Endothelial cell of umbilical vein (primary cell): ENCODE measurements around the gene CMTM3.

Experiments used
- EZH2 ChIP-seq: IDR thresholded peaks from 2 replicates; pipeline ENCODE4 v1.6.1; 2012; ENCODE audit warnings: borderline replicate concordance, low read depth, mild to moderate bottlenecking, moderate library complexity, low read length, inconsistent platforms; ENCODE audit not compliant: severe bottlenecking
- POLR2AphosphoS5 ChIP-seq: IDR thresholded peaks from 2 replicates; pipeline ENCODE4 v1.6.1; 2012; ENCODE audit warnings: low read depth, mild to moderate bottlenecking, control low read depth, low read length, moderate library complexity; ENCODE audit not compliant: insufficient read depth
- TF ChIP-seq, protein P1 (sequence below), 2 donors: IDR thresholded peaks; 1 replicate in 1 of 2; 2 replicates in 1 of 2; pipeline ENCODE4 v1.5.1; 2011; ENCODE audit warnings: low read length in 2 of 2, mild to moderate bottlenecking in 2 of 2, moderate library complexity in 2 of 2, control low read depth in 1 of 2, inconsistent platforms in 1 of 2, low read depth in 1 of 2; ENCODE audit not compliant: insufficient read depth in 1 of 2; ENCODE audit errors: extremely low read depth in 1 of 2

DNA sequence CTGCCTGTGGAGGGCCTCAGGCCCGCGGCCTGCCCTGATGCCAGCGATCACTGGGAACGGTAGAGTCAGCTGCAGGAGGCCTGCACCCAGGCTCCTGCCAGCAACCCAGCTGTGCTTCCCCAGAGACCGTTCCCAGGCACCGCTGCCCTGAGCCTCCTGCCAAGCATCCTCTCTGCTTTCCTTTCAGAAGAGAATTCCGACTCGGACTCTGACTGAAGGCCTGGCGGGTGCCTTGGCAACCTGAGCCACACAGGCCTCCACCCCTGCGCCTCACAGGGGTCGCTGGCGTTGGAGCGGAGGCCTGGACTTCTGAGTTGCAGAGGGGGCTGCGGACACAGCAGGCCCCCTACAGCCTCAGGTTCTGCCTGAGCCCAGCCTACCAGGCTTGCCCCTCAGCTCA, 7.9 kb downstream of the CMTM3 start:
- TF ChIP-seq, protein P1, sequence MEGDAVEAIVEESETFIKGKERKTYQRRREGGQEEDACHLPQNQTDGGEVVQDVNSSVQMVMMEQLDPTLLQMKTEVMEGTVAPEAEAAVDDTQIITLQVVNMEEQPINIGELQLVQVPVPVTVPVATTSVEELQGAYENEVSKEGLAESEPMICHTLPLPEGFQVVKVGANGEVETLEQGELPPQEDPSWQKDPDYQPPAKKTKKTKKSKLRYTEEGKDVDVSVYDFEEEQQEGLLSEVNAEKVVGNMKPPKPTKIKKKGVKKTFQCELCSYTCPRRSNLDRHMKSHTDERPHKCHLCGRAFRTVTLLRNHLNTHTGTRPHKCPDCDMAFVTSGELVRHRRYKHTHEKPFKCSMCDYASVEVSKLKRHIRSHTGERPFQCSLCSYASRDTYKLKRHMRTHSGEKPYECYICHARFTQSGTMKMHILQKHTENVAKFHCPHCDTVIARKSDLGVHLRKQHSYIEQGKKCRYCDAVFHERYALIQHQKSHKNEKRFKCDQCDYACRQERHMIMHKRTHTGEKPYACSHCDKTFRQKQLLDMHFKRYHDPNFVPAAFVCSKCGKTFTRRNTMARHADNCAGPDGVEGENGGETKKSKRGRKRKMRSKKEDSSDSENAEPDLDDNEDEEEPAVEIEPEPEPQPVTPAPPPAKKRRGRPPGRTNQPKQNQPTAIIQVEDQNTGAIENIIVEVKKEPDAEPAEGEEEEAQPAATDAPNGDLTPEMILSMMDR (IDR thresholded peaks at IDR 0.05; ENCODE audit: extremely low read depth in 1 of 2, insufficient read depth in 1 of 2, low read depth in 1 of 2, low read length in 2 of 2): no peak
- TF ChIP-seq EZH2 (no peak), POLR2AphosphoS5 (no peak)
